Measurements from ENCODE around the gene NSD2. TPM values are rescaled to one million over a fixed set of nuclear protein-coding genes. Genes with fewer than 3 reads are reported as not detected.
A peak's percentile ranks its signal among the peaks of the same experiment; 100 is the strongest.

The NSD2 gene
- total RNA-seq, 1 experiment from 2014 or later, result 136 TPM

- Histone ChIP-seq H3K79me1 (ENCODE audit: insufficient read depth, low read depth, low read length, poor library complexity, severe bottlenecking) (peaks cover 11% of the 10 kb centered on the region), H3K9me3 (ENCODE audit: control insufficient read depth, low read depth, low read length) (no peaks in the 10 kb centered on the region), H3K23me2 (ENCODE audit: insufficient read length, low read depth, low read length, poor library complexity, severe bottlenecking) (peaks cover 7% of the 10 kb centered on the region), H3K79me2 (ENCODE audit: insufficient read depth, low read length) (peaks cover 35% of the 10 kb centered on the region; the same call in 1 of the 2 replicates), H3K9ac (ENCODE audit: extremely low read depth, insufficient read length, low read length) (no peak overlapping the region), H3K18ac (ENCODE audit: insufficient read length, low read depth, low read length) (no peak overlapping the region), H4K20me1 (ENCODE audit: control insufficient read depth, insufficient read depth, insufficient read length) (no peaks in the 10 kb centered on the region), H2BK12ac (ENCODE audit: insufficient read length, low read depth, low read length) (no peak overlapping the region), H2BK20ac (ENCODE audit: low read depth, low read length, poor library complexity, severe bottlenecking) (no peak overlapping the region), H4K8ac (replicated peaks; ENCODE audit: insufficient read length, low read depth, low read length) (no peak overlapping the region), H2AFZ (ENCODE audit: low read length) (no peak overlapping the region), H3K27me3 (ENCODE audit: insufficient read depth, low read length) (peaks cover 5% of the 10 kb centered on the region; the same call in 1 of the 2 replicates), H3K14ac (ENCODE audit: insufficient read depth, low read length) (no peak overlapping the region), H2BK15ac (ENCODE audit: low read depth, low read length) (no peak overlapping the region), H3K4ac (ENCODE audit: low read depth, low read length) (no peak overlapping the region), H4K91ac (ENCODE audit: insufficient read length, low read depth, low read length) (no peak overlapping the region), H3K4me1 (ENCODE audit: insufficient read depth, low read length) (no peaks in the 10 kb centered on the region; the same call in 1 of the 2 replicates), H4K5ac (ENCODE audit: insufficient read length, low read depth, low read length) (no peak overlapping the region), H2AK5ac (ENCODE audit: insufficient read length, low read length) (no peak overlapping the region), H2BK5ac (ENCODE audit: insufficient read length, low read length) (no peak overlapping the region), H3K23ac (ENCODE audit: insufficient read length, low read depth, low read length) (no peak overlapping the region), H3K4me2 (ENCODE audit: insufficient read depth, insufficient read length, low read length) (no peak overlapping the region), H2BK120ac (ENCODE audit: low read depth, low read length, poor library complexity, severe bottlenecking) (no peak overlapping the region), H3T11ph (ENCODE audit: low read length) (no peak overlapping the region), H3K56ac (ENCODE audit: insufficient read length, low read depth, low read length) (no peak overlapping the region), H3K27ac (ENCODE audit: insufficient read length, low read depth, low read length) (no peak overlapping the region)
- no CpG with 5 or more reads among the region's 4 CpGs for WGBS (ENCODE audit: extremely low coverage, insufficient read length, low lambda C conversion rate)
- DNase-seq, result no peak
- no peak for TF ChIP-seq CTCF (conservative IDR thresholded peaks at IDR 0.05)
- Mint-ChIP-seq H3K4me1 (peaks cover 35% of the 10 kb centered on the region in 2 experiments), H3K27ac (no peak overlapping the region), H3K9me3 (no peaks in the 10 kb centered on the region), H3K27me3 (ENCODE audit: low read depth) (peaks cover 20% of the 10 kb centered on the region), H3K36me3 (ENCODE audit: insufficient read depth in 1 of 3, low read depth in 3 of 3) (no peaks in the 10 kb centered on the region; a peak in 2 of 7 replicates), H3K4me3 (peak overlapping the region in 1 of 2 experiments; percentile 87; a peak in 2 of 5 replicates)
Measured at GRCh38 chr4:1873291-1873690, 2.1 kb downstream of the NSD2 start.

Data from H9 (cell line).